Stimulated activated CD4-positive, alpha-beta T cell treated with anti-CD3 and anti-CD28 coated beads, TNF-alpha, amount 100 ng/mL, for 48 hours (primary cell): ENCODE data around the gene RTL9.
"Not testable (repeated sequence)": the region's sequence is repeated elsewhere in the genome, so short reads cannot be mapped to it uniquely, and the experiment has no call there.

Experiments
- DNase-seq, 3 donors: peaks; one replicate each; pipeline ENCODE4 v3.0.0-alpha.2; 2020; ENCODE audit warnings: low read depth in 3 of 3

Gene RTL9

DNA sequence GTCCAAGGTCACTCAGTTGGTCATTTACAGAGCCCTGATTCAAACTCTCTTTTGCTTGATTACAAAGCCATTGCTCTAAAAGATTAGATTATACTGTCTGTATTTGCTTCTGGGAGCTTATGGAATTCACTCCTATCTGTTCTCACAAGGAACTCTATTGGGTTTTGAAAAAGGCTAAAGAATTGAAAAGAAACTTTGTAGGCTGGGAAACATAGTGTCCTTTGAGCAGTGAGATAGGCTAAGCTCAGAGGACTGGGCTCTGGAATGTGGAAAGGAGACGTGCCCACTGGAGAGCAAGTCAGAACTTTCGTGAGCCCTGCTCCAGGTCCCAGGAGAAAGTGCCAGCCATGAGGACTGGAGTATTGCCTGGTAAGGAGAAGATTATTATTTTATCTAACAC is at the start of gene RTL9:
Gene RTL9, plus strand, starts transcription at position 301 of the 400 bp plus-strand sequence. CDS start 91,770 bp downstream, outside the sequence.
- no peak for DNase-seq

DNA sequence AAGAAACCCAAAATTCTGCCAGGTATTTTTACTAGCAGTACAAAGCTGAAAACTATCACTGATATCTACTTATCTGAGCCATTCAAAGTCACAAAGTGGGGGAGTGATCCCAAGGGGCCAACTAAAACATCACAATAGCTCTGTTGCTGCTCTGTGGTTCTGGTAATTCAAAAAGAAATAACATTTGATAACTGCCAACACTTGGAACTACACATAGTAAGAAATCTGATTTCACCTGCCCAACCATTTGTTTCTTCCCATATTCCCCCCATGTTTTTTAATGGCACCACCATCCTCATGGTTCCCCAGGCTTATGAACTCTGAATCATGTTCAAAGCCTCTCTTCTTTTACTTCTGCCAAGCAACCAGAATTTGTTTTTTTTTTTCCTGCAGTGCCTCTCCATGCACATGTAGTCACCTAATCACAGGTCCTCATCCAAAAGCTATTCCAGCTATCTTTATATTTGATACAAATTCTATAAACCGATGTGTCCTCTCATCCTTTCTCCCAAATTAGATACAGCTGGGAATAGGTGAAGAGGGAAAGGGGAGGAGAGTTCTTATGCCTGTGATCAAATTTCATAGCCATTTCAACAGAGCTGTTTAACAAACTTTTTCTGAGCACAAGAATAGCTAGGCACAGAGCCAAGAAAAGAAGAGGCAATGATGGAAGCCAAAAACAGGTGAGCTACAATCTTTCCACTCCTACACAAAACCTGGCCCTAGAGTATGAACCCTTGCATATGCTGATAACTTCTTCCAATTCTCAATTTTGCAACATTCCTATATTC is 48.5 kb upstream of the RTL9 start:
- DNase-seq = no peak

DNA sequence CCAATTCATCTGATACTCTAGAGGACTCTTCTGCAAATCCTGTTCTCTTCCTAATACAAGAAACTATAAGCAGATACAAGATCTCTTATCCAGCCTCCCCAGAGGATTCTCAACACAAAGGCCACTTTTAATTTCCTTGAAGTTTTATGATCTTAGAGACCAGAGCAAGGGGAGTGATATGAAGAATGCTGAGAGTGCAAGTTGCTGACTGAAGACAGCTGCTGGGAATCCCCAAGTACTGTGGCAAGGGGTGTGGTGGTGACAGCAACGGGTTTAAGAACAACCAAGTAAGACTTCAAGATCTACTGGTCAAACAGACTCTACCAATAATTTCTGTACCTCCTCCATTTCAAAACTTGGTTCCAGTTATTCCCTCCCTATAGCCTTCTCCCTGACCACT is 47.8 kb upstream of the RTL9 start:
- DNase-seq = peak in 1 of 3 donors; percentile 13

DNA sequence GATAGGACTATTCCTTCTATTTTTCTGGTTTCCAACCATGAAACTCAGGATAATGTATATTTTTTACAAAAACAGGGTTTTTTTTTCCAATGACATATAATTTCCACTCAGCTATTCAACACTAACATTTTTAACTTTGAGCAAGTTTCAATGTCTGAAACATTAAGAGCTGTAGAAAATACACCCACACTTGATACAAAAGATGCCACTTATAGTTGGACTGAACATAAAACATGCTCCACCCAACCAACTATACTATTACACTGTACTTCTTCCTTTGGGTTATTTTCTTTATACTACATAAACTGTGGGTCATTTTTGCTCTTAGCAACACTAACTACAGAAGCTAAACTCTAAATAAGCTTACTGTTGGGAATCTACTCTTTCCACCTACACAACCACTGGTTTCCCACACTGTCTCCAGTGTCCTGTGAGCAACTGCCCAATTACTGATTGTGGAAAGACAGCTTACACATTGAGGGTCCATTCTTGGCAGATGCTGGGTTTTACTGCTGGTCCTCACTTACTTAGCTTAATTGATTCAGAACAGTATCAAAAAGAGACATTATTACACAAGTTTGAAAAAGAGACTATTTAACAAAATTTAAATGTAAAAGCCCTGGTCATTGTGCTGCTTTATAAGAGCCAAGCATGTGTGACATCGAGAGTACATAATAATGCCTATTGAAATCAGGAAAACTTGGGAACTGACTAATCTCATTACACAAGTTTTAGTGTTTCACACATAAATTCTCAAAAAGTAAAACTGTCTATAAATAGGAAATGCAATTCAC is 47.0 kb upstream of the RTL9 start:
- DNase-seq = no peak

DNA sequence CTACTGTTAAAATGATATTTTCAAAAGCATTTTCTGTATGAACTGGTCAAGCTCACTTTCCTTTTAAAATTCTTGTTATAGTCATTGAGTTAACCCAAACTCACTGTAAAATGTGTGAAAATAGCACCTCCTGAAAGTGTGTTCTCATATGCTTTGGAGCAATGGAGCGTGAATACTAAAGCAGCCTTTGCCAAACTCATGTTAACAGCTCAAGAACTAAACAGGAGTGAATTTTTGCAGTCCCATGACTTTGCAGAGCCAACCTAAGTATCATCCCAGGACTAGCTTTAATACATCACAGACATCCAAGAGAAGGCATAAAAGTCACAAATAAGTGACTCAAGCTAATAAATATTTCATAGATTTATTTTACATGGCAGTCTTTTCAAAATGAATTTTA is 43.1 kb upstream of the RTL9 start:
- no peak for DNase-seq

DNA sequence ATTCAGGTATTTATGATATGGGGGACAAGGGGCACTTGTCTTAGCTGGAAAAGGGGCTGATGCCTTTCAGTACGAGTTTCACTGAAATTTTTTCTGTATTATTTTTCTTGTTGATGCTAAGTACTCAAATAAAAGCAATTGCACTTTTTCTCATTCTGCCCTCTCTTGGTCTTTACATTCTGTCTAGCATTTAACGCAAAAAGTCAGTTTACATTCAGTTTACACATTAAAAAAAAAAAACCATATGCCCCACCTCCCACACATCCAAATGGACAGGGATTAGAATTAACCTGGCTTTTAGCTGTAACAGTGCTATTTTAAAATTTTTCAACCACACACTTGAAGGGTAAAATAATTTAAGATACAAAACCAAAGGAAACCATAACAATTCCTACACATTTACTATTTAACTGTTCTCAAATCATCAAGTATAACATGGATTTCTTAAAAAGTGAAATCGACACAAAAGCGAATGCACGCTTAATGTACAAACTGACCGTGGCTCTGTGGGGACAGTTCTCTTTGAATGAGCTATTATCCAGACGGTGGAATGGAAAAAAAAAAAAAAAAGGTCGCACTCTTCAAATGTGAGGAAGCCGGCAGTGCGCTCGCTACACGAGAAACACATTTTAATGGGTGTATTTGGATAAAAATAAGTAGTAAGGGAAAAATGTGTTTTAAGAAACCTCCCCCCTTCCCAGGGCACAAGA is 42.1 kb upstream of the RTL9 start:
- no peak for DNase-seq

DNA sequence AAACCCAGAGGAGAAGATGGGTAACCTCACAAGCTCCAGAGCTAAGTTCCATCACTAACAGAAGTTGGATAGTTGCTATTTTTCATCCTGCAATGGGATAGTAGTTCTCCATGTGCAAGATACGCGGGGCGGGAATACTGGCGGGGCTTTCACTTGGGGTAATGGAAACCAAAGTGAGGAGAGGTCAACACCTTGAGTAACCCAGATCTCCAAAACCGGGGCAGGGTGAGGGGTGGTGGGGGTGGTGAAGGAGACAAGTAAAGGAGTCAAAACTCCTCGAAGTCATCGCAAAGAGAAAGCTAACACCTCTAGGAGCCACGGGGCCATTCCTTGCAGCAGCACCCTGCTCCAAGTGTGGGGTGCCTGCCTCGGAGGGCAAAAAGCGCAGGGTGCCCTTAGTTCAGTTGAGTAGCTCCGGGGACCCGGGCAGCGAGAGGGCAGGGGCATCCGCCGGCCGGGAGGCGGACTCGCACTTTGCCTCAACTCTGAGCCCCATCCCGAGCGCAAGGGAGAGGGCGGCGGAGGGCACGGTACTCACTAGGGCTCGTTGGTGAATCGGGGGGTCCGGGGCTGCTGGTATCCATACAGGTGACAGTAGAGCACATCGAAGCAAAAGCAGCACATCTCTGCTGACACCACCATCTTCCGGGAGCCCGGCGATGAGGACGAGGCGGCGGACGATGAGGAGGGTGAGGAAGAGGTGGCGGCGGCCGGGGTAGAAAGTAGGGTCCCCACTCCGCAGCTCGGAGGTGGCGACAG is 41.4 kb upstream of the RTL9 start:
- DNase-seq = peak in 2 of 3 donors; percentile 0 to 12

DNA sequence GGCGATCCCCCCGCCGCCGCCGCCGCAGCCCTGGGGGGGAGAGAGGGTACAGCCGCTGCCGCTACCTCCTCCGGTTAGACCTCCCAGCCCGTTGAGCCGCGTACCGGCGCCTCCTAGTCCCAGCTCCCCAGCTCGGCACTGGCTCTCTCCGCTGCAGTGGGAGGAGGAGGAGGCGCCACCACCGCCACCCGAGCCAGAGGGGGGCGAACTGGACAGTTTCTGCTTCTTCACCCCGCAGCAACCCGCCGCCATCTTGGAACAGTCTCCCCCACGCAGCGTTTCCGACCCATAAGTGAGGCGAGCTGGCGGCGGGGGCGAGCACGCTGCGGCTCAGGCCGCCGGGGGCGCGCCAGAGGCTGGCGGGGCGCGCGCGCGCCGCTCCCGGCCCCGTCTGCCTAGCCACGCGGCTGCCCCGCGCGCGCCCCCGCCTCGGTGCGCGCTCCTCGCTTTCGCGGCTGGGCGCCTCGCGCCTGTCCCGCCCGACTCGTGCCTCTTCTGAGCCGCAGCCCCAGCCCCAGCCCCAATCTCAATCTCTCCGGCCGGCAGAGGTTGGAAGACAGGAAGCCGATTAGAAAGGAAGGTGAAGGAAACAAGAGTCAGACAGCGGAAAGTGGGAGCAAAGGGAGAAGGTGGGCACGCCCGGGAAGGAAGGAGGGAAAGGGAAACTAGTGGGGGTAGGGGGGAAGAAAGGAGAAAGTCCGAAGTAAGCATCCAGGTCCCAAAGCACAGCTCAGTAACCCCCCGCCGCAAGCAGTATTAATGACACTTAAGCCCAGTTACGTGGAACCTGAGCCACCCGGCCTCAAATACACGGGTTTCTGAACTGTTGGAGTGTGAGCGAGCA is 40.6 kb upstream of the RTL9 start, which contains the start of gene AMMECR1:
Gene AMMECR1, minus strand, starts transcription at position 266 of the 844 bp plus-strand sequence. Its CDS starts 14 bp downstream, at position 252.
- peak; percentile 39 to 66 (median 56) for DNase-seq

DNA sequence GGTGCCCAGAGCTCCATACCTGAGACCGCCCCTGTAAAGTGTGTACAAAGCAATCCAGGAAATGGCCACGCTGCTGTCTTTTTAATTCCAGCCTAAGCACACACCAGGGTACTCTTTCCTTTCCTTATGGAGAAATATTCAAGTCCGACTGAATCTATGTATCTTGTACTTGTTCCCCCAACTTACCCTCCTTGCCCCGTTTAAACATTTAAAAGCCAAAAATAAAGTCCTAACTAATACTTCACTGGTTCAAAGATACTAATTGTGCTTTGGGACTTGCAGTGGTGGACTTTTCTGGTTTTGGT is 40.0 kb upstream of the RTL9 start:
- DNase-seq = no peak

DNA sequence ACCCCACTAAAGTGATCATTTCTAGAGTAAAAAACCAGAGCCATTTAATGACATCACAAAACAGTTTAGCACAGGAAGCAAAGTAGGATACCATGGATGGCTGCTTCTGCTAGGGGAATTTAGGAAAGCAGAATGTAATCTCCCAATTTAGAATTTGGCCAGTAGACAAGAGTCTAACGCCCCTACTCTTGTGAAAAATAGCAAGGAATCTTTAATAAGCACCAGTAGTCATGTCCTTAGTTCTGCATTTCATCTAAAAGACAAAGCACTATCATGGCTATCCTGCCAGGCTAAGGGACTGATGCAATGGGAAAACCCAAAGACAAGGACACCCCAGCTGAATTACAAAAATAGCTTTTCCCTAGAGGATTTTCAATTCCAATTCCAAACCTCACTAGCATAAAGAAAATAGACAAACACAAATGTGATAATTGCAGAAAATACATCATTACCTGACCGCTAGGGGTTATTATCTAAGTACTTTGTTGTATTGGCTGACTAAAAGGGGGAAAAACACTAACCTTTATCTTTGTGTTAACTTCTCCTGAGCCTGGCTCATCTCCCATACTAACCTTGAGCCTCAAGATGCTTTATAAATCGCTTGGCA is 38.2 kb upstream of the RTL9 start:
- no peak for DNase-seq

DNA sequence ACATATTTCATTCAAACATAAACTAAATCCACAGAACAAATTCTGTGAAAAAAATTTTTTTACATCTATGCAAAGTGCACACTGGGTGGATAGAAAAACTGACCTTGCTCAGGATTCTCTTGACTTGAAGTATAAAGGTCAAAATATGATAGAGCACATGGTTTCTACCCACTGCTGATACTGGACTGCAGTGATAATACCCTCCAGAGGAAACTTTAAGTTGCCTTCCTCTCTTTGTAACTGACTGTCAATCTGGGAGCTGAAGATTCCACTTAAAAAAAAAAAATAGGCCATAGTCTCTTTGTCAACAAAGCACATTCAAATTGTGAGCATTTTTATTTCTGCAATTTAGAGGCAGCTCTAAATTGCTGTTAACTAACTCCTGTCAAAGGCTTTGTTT is 37.6 kb upstream of the RTL9 start:
- DNase-seq = no peak

DNA sequence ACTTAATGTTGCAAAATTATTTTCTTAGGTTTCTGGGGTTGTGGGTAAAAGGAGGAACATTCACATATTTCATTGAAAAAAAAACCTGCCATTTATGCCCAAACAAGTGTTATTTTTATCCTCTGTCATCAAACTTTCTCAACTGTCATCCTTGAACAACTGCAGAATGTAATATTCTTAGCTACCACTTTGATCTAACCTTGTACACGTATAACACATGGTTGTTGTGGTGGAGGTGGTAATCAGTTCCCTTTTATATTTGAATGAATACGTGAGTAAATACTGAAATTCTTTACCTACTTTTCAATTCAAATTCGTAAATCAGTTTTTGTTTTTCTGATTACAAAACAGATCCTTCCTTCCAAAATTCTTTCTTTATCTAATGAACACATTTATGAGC is 37.0 kb upstream of the RTL9 start:
- no peak for DNase-seq

DNA sequence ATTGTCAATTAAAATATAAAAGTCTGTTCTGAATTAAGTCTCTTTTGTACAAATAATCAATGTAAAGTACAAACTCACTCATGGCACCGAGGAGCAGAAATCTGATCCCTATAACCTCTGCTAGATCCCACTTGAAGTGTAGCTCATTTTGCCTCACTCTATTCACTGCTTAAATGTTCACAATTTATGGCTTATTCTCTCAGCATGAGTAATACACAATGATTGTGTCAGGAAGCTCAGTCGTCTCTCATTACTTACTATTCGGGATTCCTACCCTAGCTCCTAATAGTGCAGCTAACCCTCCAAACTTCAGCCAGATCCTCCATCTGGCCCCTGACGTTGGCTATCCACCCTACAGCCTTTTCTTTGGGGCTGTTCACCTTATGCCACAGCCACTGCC is 36.0 kb upstream of the RTL9 start:
- DNase-seq = no peak

DNA sequence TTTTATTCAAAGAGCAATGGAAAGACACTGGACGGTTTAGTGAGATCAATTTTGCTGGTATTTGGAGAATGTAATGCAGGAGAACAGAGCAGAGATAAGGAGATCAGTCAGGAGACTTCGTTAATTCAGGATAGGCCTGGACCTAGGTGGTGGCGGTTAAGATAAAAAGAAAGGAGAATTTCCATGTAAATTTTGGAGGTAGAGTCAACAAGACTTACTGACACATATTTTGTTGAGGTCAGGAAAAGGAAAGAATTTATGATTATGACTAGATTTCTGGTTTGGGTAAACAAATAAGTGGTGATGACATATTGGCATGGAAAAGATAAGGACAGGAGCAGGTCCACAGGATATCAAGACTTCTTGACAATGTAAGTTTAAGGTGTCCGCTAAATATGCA is 31.9 kb upstream of the RTL9 start:
- no peak for DNase-seq

DNA sequence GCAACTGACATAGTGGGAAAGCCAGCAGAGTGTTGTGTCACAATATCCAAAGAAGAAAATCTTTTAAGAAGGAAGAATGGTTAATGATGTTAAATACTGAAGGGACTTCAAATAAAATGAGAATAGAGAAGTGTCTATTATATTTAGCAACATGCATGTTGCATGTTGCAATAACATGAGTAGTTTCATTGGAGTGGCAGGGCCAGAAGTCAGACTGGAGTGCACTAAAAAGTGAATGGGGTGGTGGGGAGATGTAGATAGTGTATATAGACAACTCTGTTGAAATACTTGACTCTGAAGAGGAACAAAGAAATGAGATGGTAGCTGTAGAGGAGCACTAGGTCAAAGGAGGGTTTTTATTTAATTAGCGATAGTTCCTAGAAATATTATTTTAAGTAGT is 31.3 kb upstream of the RTL9 start:
- no peak for DNase-seq

DNA sequence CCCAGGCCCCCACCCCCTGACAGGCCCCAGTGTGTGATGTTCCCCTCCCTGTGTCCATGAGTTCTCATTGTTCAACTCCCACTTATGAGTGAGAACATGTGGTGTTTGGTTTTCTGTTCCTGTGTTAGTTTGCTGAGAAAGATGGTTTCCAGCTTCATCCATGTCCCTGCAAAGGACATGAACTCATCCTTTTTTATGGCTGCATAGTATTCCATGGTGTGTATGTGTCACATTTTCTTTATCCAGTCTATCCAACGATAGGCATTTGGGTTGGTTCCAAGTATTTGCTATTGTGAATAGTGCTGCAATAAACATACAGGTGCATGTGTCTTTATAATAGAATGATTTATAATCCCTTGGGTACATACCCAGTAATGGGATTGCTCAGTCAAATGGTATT is 30.0 kb upstream of the RTL9 start:
- not testable (repeated sequence) for DNase-seq

DNA sequence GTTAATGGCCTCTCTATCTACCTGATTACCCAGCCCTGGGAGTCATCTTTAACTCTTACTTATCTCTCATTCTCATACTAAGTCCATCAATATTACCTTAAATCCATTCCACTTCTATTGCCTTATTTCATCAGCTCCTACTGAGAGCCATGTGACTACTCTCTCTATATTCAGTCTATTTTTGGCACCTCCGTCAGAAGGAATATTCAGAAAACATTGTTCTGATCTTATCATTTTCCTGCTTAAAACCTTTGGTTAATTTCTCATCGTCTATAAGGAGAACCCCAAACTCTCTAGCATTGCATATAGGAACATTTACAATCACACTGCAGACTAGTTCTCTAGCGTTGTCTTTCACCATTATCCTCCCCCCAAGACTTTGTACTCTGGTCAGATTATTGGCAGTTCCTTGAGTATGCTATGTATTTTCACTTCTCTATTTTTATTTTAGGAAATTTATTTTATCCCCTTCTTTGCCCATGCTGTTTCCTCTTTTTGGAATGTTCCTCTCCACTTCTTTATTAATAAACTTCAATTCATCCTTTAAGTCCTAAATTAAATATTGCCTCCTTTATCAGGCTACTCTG is 27.1 kb upstream of the RTL9 start:
- DNase-seq = no peak

DNA sequence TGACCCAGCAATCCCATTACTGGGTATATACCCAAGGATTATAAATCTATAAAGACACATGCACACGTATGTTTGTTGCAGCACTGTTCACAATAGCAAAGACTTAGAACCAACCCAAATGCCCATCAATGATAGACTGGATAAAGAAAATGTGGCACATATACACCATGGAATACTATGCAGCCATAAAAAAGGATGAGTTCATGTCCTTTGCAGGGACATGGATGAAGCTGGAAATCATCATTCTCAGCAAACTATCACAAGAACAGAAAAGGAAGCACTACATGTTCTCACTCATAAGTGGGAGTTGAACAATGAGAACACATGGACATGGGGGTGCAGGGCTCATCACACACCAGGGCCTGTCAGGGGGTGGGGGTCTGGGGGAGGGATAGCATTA is 25.2 kb upstream of the RTL9 start:
- not testable (repeated sequence) for DNase-seq

DNA sequence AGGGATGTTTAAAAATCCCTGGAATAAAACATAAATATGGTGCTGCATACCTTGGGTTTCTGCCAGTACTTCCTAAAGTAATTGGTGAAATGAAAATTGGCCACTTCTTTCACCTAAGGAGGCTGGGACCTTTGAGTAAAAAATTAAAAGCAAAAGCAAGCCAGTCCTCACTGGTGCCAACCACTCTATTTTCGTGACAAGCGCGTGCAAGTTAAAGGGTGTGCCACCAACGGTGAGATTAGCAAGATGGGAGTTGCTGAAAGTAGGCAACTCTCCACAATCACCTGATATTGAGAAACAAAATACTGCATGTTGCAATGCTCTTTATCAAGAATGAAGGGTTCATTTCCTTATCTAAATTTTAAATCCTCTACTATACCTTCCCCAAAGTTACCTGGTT is 19.7 kb upstream of the RTL9 start:
- no peak for DNase-seq
